GM19351 (cell line): ENCODE measurements around the gene VPS26B.
"Not testable (repeated sequence)": the region's sequence is repeated elsewhere in the genome, so short reads cannot be mapped to it uniquely, and the experiment has no call there.

Source experiments
- ATAC-seq: cut with Tn5 transposase; IDR thresholded peaks from one replicate; pipeline ENCODE4 v1.9.1; 2021; ENCODE audit warnings: mild to moderate bottlenecking, moderate library complexity; ENCODE audit not compliant: unreplicated experiment

Gene VPS26B

GRCh38 chr11:134223836-134224709 lies at the start of gene VPS26B, which contains the start of gene NCAPD3:
TSS of gene VPS26B (plus strand) at chr11:134224671. CDS start at chr11:134225123, 452 bp downstream.
TSS of gene NCAPD3 (minus strand) at chr11:134223967. CDS start at chr11:134223926, 41 bp downstream.
- peak; percentile 72 for ATAC-seq

- no peak for ATAC-seq
Observed at GRCh38 chr11:134176284-134176683, 48.2 kb upstream of the VPS26B start.

GRCh38 chr11:134178032-134178674 lies 46.3 kb upstream of the VPS26B start:
- ATAC-seq, result no peak

- no peak for ATAC-seq
Observed at GRCh38 chr11:134181707-134182106, 42.8 kb upstream of the VPS26B start.

- not testable (repeated sequence) for ATAC-seq
Observed at GRCh38 chr11:134188092-134188491, 36.4 kb upstream of the VPS26B start.

- no peak for ATAC-seq
Observed at GRCh38 chr11:134196756-134197155, 27.7 kb upstream of the VPS26B start.

GRCh38 chr11:134199531-134199930 lies 24.9 kb upstream of the VPS26B start:
- ATAC-seq, result no peak

- no peak for ATAC-seq
Observed at GRCh38 chr11:134200688-134201087, 23.8 kb upstream of the VPS26B start.

GRCh38 chr11:134202661-134203060 lies 21.8 kb upstream of the VPS26B start:
- no peak for ATAC-seq

GRCh38 chr11:134205729-134206128 lies 18.7 kb upstream of the VPS26B start:
- no peak for ATAC-seq

- ATAC-seq, result no peak
Observed at GRCh38 chr11:134206185-134206584, 18.3 kb upstream of the VPS26B start.

- peak; percentile 45 for ATAC-seq
Observed at GRCh38 chr11:134207538-134208239, 16.8 kb upstream of the VPS26B start.

- ATAC-seq, result no peak
Observed at GRCh38 chr11:134215836-134216235, 8.6 kb upstream of the VPS26B start.

- ATAC-seq, result no peak
Observed at GRCh38 chr11:134216816-134217215, 7.7 kb upstream of the VPS26B start.

GRCh38 chr11:134223121-134223520 lies 1.4 kb upstream of the VPS26B start:
- no peak for ATAC-seq

- peak; percentile 15 for ATAC-seq
Observed at GRCh38 chr11:134224710-134225664, 516 bp downstream of the VPS26B start.

- ATAC-seq, result no peak
Observed at GRCh38 chr11:134226806-134227325, 2.4 kb downstream of the VPS26B start.

- peak; percentile 60 for ATAC-seq
Observed at GRCh38 chr11:134228625-134229024, 4.2 kb downstream of the VPS26B start.

GRCh38 chr11:134229126-134229790 lies 4.8 kb downstream of the VPS26B start:
- no peak for ATAC-seq
